ENCODE data around the gene BUB1. TPM values are rescaled to one million over a fixed set of nuclear protein-coding genes. Genes with fewer than 3 reads are reported as not detected.
A peak's percentile ranks its signal among the peaks of the same experiment; 100 is the strongest.
"Not testable (repeated sequence)": the region's sequence is repeated elsewhere in the genome, so short reads cannot be mapped to it uniquely, and the experiment has no call there.

The BUB1 gene
- total and polyA plus RNA-seq, 2 donors, result 3.8 to 52.9 TPM

GRCh38 chr2:110637093-110637492, 40.8 kb downstream of the BUB1 start:
- no peaks in the 10 kb centered on the region for H3K9me3 ChIP-seq (ENCODE audit: control insufficient read depth in 2 of 2, insufficient read depth in 1 of 2, low read length in 1 of 2)
- H3K27ac ChIP-seq (ENCODE audit: low read depth in 1 of 2, low read length in 1 of 2), result no peak overlapping the region
- WGBS, result 100% methylated on average over 1 of the region's 1 CpG
- DNase-seq (ENCODE audit: low read depth in 6 of 9, low spot score in 9 of 9), result no peak
- H3K27me3 ChIP-seq (ENCODE audit: control insufficient read depth in 2 of 2, insufficient read depth in 1 of 2, low read length in 1 of 2), result no peaks in the 10 kb centered on the region
- no peaks in the 10 kb centered on the region for H3K4me1 ChIP-seq (ENCODE audit: control insufficient read depth in 2 of 2, insufficient read depth in 2 of 2, low read length in 2 of 2)
- H3K4me3 ChIP-seq (ENCODE audit: low read length in 2 of 2), result no peak overlapping the region
- peaks cover 32 to 61% of the 10 kb centered on the region in 2 donors for H3K36me3 ChIP-seq (ENCODE audit: control insufficient read depth in 2 of 2, insufficient read depth in 2 of 2, low read length in 1 of 2)

- H3K9me3 ChIP-seq (ENCODE audit: control insufficient read depth in 2 of 2, insufficient read depth in 1 of 2, low read length in 1 of 2); H3K4me3 ChIP-seq (ENCODE audit: low read length in 2 of 2); H3K4me1 ChIP-seq (ENCODE audit: control insufficient read depth in 2 of 2, insufficient read depth in 2 of 2, low read length in 2 of 2); H3K27me3 ChIP-seq (ENCODE audit: control insufficient read depth in 2 of 2, insufficient read depth in 1 of 2, low read length in 1 of 2); DNase-seq (ENCODE audit: low read depth in 6 of 9, low spot score in 9 of 9); H3K27ac ChIP-seq (ENCODE audit: low read depth in 1 of 2, low read length in 1 of 2): not testable (repeated sequence)
- WGBS, result 95% methylated on average over 4 of the region's 4 CpGs
- peaks cover 28 to 51% of the 10 kb centered on the region in 2 donors for H3K36me3 ChIP-seq (ENCODE audit: control insufficient read depth in 2 of 2, insufficient read depth in 2 of 2, low read length in 1 of 2)
Measured at GRCh38 chr2:110635949-110636628, 41.8 kb downstream of the BUB1 start.

- DNase-seq (ENCODE audit: low read depth in 6 of 9, low spot score in 9 of 9); H3K36me3 ChIP-seq (ENCODE audit: control insufficient read depth in 2 of 2, insufficient read depth in 2 of 2, low read length in 1 of 2); H3K27me3 ChIP-seq (ENCODE audit: control insufficient read depth in 2 of 2, insufficient read depth in 1 of 2, low read length in 1 of 2); H3K4me1 ChIP-seq (ENCODE audit: control insufficient read depth in 2 of 2, insufficient read depth in 2 of 2, low read length in 2 of 2); H3K4me3 ChIP-seq (ENCODE audit: low read length in 2 of 2); H3K9me3 ChIP-seq (ENCODE audit: control insufficient read depth in 2 of 2, insufficient read depth in 1 of 2, low read length in 1 of 2); H3K27ac ChIP-seq (ENCODE audit: low read depth in 1 of 2, low read length in 1 of 2): not testable (repeated sequence)
- 100% methylated on average over 1 of the region's 1 CpG for WGBS
Measured at GRCh38 chr2:110627348-110627747, 50.5 kb downstream of the BUB1 start.

GRCh38 chr2:110619326-110619939, 58.4 kb downstream of the BUB1 start:
- H3K4me3 ChIP-seq (ENCODE audit: low read length in 2 of 2); H3K9me3 ChIP-seq (ENCODE audit: control insufficient read depth in 2 of 2, insufficient read depth in 1 of 2, low read length in 1 of 2); H3K4me1 ChIP-seq (ENCODE audit: control insufficient read depth in 2 of 2, insufficient read depth in 2 of 2, low read length in 2 of 2); H3K36me3 ChIP-seq (ENCODE audit: control insufficient read depth in 2 of 2, insufficient read depth in 2 of 2, low read length in 1 of 2); H3K27ac ChIP-seq (ENCODE audit: low read depth in 1 of 2, low read length in 1 of 2); H3K27me3 ChIP-seq (ENCODE audit: control insufficient read depth in 2 of 2, insufficient read depth in 1 of 2, low read length in 1 of 2); DNase-seq (ENCODE audit: low read depth in 6 of 9, low spot score in 9 of 9): not testable (repeated sequence)
- WGBS, result 89% methylated on average over 1 of the region's 9 CpGs

- not testable (repeated sequence) for H3K9me3 ChIP-seq (ENCODE audit: control insufficient read depth in 2 of 2, insufficient read depth in 1 of 2, low read length in 1 of 2); H3K27ac ChIP-seq (ENCODE audit: low read depth in 1 of 2, low read length in 1 of 2); H3K4me3 ChIP-seq (ENCODE audit: low read length in 2 of 2); H3K27me3 ChIP-seq (ENCODE audit: control insufficient read depth in 2 of 2, insufficient read depth in 1 of 2, low read length in 1 of 2); H3K4me1 ChIP-seq (ENCODE audit: control insufficient read depth in 2 of 2, insufficient read depth in 2 of 2, low read length in 2 of 2); H3K36me3 ChIP-seq (ENCODE audit: control insufficient read depth in 2 of 2, insufficient read depth in 2 of 2, low read length in 1 of 2); DNase-seq (ENCODE audit: low read depth in 6 of 9, low spot score in 9 of 9)
- WGBS, result no CpG with 5 or more reads among the region's 1 CpG
Measured at GRCh38 chr2:110613927-110614326, 63.9 kb downstream of the BUB1 start.

- H3K27ac ChIP-seq (ENCODE audit: low read depth in 1 of 2, low read length in 1 of 2); H3K36me3 ChIP-seq (ENCODE audit: control insufficient read depth in 2 of 2, insufficient read depth in 2 of 2, low read length in 1 of 2); H3K4me1 ChIP-seq (ENCODE audit: control insufficient read depth in 2 of 2, insufficient read depth in 2 of 2, low read length in 2 of 2); H3K4me3 ChIP-seq (ENCODE audit: low read length in 2 of 2); H3K9me3 ChIP-seq (ENCODE audit: control insufficient read depth in 2 of 2, insufficient read depth in 1 of 2, low read length in 1 of 2); H3K27me3 ChIP-seq (ENCODE audit: control insufficient read depth in 2 of 2, insufficient read depth in 1 of 2, low read length in 1 of 2): not testable (repeated sequence)
- DNase-seq (ENCODE audit: low read depth in 6 of 9, low spot score in 9 of 9), result peak in 1 of 9 donors; percentile 6
- under 1% methylated on average over 32 of the region's 94 CpGs for WGBS
Measured at GRCh38 chr2:110610613-110611250, 67.1 kb downstream of the BUB1 start.

GRCh38 chr2:110609843-110610612, 67.8 kb downstream of the BUB1 start:
- not testable (repeated sequence) for DNase-seq (ENCODE audit: low read depth in 6 of 9, low spot score in 9 of 9); H3K4me1 ChIP-seq (ENCODE audit: control insufficient read depth in 2 of 2, insufficient read depth in 2 of 2, low read length in 2 of 2); H3K27ac ChIP-seq (ENCODE audit: low read depth in 1 of 2, low read length in 1 of 2); H3K36me3 ChIP-seq (ENCODE audit: control insufficient read depth in 2 of 2, insufficient read depth in 2 of 2, low read length in 1 of 2); H3K9me3 ChIP-seq (ENCODE audit: control insufficient read depth in 2 of 2, insufficient read depth in 1 of 2, low read length in 1 of 2); H3K4me3 ChIP-seq (ENCODE audit: low read length in 2 of 2); H3K27me3 ChIP-seq (ENCODE audit: control insufficient read depth in 2 of 2, insufficient read depth in 1 of 2, low read length in 1 of 2)
- 5% methylated on average over 26 of the region's 45 CpGs for WGBS

GRCh38 chr2:110608788-110609502, 68.9 kb downstream of the BUB1 start:
- not testable (repeated sequence) for H3K27me3 ChIP-seq (ENCODE audit: control insufficient read depth in 2 of 2, insufficient read depth in 1 of 2, low read length in 1 of 2); H3K36me3 ChIP-seq (ENCODE audit: control insufficient read depth in 2 of 2, insufficient read depth in 2 of 2, low read length in 1 of 2); H3K4me1 ChIP-seq (ENCODE audit: control insufficient read depth in 2 of 2, insufficient read depth in 2 of 2, low read length in 2 of 2); H3K4me3 ChIP-seq (ENCODE audit: low read length in 2 of 2); H3K9me3 ChIP-seq (ENCODE audit: control insufficient read depth in 2 of 2, insufficient read depth in 1 of 2, low read length in 1 of 2); H3K27ac ChIP-seq (ENCODE audit: low read depth in 1 of 2, low read length in 1 of 2); DNase-seq (ENCODE audit: low read depth in 6 of 9, low spot score in 9 of 9)
- WGBS, result no CpG with 5 or more reads among the region's 8 CpGs

Measured in thymus (tissue), 11 donors.